HEK293 (cell line): Measurements from ENCODE around the gene CORO6.

Experiments used
- CTCF ChIA-PET: fragments of 350-600 bp; formaldehyde crosslinking; extraction: SDS; loops from one replicate; lab custom pipeline; 2021; ENCODE audit warnings: antibody characterized with exemption; lab: Yijun Ruan, JAX
- POLR2A ChIA-PET: fragments of 300-600 bp; formaldehyde crosslinking; extraction: SDS; loops from one replicate; lab custom pipeline; 2020; ENCODE audit warnings: antibody characterized with exemption, inconsistent platforms; lab: Yijun Ruan, JAX
- H3K27ac ChIP-seq: fragments of 200-500 bp; sonication (Bioruptor generic); 2 replicates; pipeline ENCODE4 v1.5.1; 2014; ENCODE audit warnings: low read depth, low read length, control low read depth, inconsistent platforms; ENCODE audit errors: extremely low read depth
- H3K36me3 ChIP-seq, 2 experiments: fragments of 200-500 bp in 1 of 2; sonication (Bioruptor generic) in 1 of 2; 1 replicate in 1 of 2; 2 replicates in 1 of 2; pipeline ENCODE4 v1.5.1; 2014 to 2017; ENCODE audit warnings: inconsistent platforms in 2 of 2, low read length in 2 of 2; ENCODE audit not compliant: control insufficient read depth in 2 of 2, insufficient read depth in 1 of 2
- H3K4me1 ChIP-seq: fragments of 200-500 bp; sonication (Bioruptor generic); 2 replicates; pipeline ENCODE4 v1.5.1; 2014; ENCODE audit warnings: mild to moderate bottlenecking, low read length, inconsistent platforms; ENCODE audit not compliant: control insufficient read depth, insufficient read depth
- H3K4me3 ChIP-seq: 2 replicates; pipeline ENCODE4 v1.5.1; 2011; ENCODE audit warnings: low read depth, mild to moderate bottlenecking, control low read depth, low read length, moderate library complexity
- H3K9me3 ChIP-seq: fragments of 200-500 bp; sonication (Bioruptor generic); 2 replicates; pipeline ENCODE4 v1.5.1; 2014; ENCODE audit warnings: low read depth, low read length, inconsistent platforms; ENCODE audit not compliant: control insufficient read depth, insufficient read depth
- CTCF ChIP-seq: fragments of 450-650 bp; formaldehyde crosslinking; IDR thresholded peaks from 2 replicates; pipeline ENCODE4 v1.5.1; 2016; ENCODE audit warnings: missing biosample characterization, missing genetic modification characterization
- ELK4 ChIP-seq: IDR thresholded peaks from 2 replicates; pipeline ENCODE4 v1.6.1; 2011; ENCODE audit warnings: mild to moderate bottlenecking, low read depth, low read length, borderline replicate concordance
- GFI1B ChIP-seq: fragments of 450-650 bp; formaldehyde crosslinking; IDR thresholded peaks from 2 replicates; pipeline ENCODE4 v1.5.1; 2016; ENCODE audit warnings: missing biosample characterization, missing genetic modification characterization
- GLIS1 ChIP-seq: fragments of 450-650 bp; formaldehyde crosslinking; IDR thresholded peaks from 2 replicates; pipeline ENCODE4 v1.5.1; 2016; ENCODE audit warnings: missing biosample characterization, missing genetic modification characterization
- KLF17 ChIP-seq: fragments of 450-650 bp; formaldehyde crosslinking; IDR thresholded peaks from 2 replicates; pipeline ENCODE4 v1.5.1; 2016; ENCODE audit warnings: missing biosample characterization, missing genetic modification characterization
- KLF7 ChIP-seq: fragments of 450-650 bp; formaldehyde crosslinking; IDR thresholded peaks from 2 replicates; pipeline ENCODE4 v1.5.1; 2016; ENCODE audit warnings: missing biosample characterization, missing genetic modification characterization, borderline replicate concordance
- SP2 ChIP-seq: fragments of 450-650 bp; formaldehyde crosslinking; IDR thresholded peaks from 2 replicates; pipeline ENCODE4 v1.5.1; 2016; ENCODE audit warnings: missing biosample characterization, missing genetic modification characterization
- ZBTB17 ChIP-seq: fragments of 450-650 bp; formaldehyde crosslinking; IDR thresholded peaks from 2 replicates; pipeline ENCODE4 v1.5.1; 2016; ENCODE audit warnings: missing biosample characterization, missing genetic modification characterization
- ZBTB20 ChIP-seq: fragments of 450-650 bp; formaldehyde crosslinking; IDR thresholded peaks from 2 replicates; pipeline ENCODE4 v1.5.1; 2016; ENCODE audit warnings: missing biosample characterization, missing genetic modification characterization
- ZBTB26 ChIP-seq: fragments of 450-650 bp; formaldehyde crosslinking; optimal IDR thresholded peaks from 2 replicates; pipeline ENCODE3; 2016; ENCODE audit warnings: missing biosample characterization, mild to moderate bottlenecking, missing genetic modification characterization
- ZBTB8A ChIP-seq: fragments of 450-650 bp; formaldehyde crosslinking; IDR thresholded peaks from 2 replicates; pipeline ENCODE4 v1.5.1; 2016; ENCODE audit warnings: missing biosample characterization, missing genetic modification characterization
- ZEB2 ChIP-seq: fragments of 450-650 bp; formaldehyde crosslinking; IDR thresholded peaks from 2 replicates; pipeline ENCODE4 v1.5.1; 2016; ENCODE audit warnings: missing biosample characterization, missing genetic modification characterization
- ZFHX2 ChIP-seq: fragments of 450-650 bp; formaldehyde crosslinking; conservative IDR thresholded peaks from 2 replicates; pipeline ENCODE4 v1.5.1; 2016; ENCODE audit warnings: missing biosample characterization, missing genetic modification characterization
- ZIC2 ChIP-seq: fragments of 450-650 bp; formaldehyde crosslinking; IDR thresholded peaks from 2 replicates; pipeline ENCODE4 v1.5.1; 2016; ENCODE audit warnings: missing biosample characterization, missing genetic modification characterization
- ZNF175 ChIP-seq: fragments of 450-650 bp; formaldehyde crosslinking; IDR thresholded peaks from 2 replicates; pipeline ENCODE4 v1.5.1; 2016; ENCODE audit warnings: missing biosample characterization, missing genetic modification characterization
- ZNF19 ChIP-seq: fragments of 450-650 bp; formaldehyde crosslinking; IDR thresholded peaks from 2 replicates; pipeline ENCODE4; 2016; ENCODE audit warnings: missing biosample characterization, missing genetic modification characterization, low read depth
- ZNF335 ChIP-seq: fragments of 450-650 bp; formaldehyde crosslinking; conservative IDR thresholded peaks from 2 replicates; pipeline ENCODE4 v1.5.1; 2016; ENCODE audit warnings: missing biosample characterization, missing genetic modification characterization
- ZNF391 ChIP-seq: fragments of 450-650 bp; formaldehyde crosslinking; IDR thresholded peaks from 2 replicates; pipeline ENCODE4 v1.5.1; 2016; ENCODE audit warnings: low read depth, missing biosample characterization, missing genetic modification characterization, borderline replicate concordance
- ZNF398 ChIP-seq: fragments of 450-650 bp; formaldehyde crosslinking; IDR thresholded peaks from 2 replicates; pipeline ENCODE4 v1.5.1; 2017; ENCODE audit warnings: missing biosample characterization, missing genetic modification characterization
- ZNF423 ChIP-seq: fragments of 450-650 bp; formaldehyde crosslinking; IDR thresholded peaks from 2 replicates; pipeline ENCODE4 v1.5.1; 2016; ENCODE audit warnings: missing biosample characterization, missing genetic modification characterization
- ZNF510 ChIP-seq: fragments of 450-650 bp; formaldehyde crosslinking; IDR thresholded peaks from 2 replicates; pipeline ENCODE4 v1.5.1; 2018; ENCODE audit warnings: mild to moderate bottlenecking, missing genetic modification characterization, missing biosample characterization; ENCODE audit not compliant: insufficient replicate concordance
- ZNF560 ChIP-seq: fragments of 450-650 bp; formaldehyde crosslinking; IDR thresholded peaks from 2 replicates; pipeline ENCODE4 v1.5.1; 2017; ENCODE audit warnings: missing biosample characterization, missing genetic modification characterization, borderline replicate concordance
- ZNF571 ChIP-seq: fragments of 450-650 bp; formaldehyde crosslinking; IDR thresholded peaks from 2 replicates; pipeline ENCODE4 v1.5.0; 2017; ENCODE audit warnings: missing biosample characterization, missing genetic modification characterization
- ZNF596 ChIP-seq: fragments of 450-650 bp; IDR thresholded peaks from 2 replicates; pipeline ENCODE4 v1.5.0; 2018; ENCODE audit warnings: missing biosample characterization, mild to moderate bottlenecking, missing genetic modification characterization, moderate library complexity
- ZNF747 ChIP-seq: fragments of 450-650 bp; formaldehyde crosslinking; IDR thresholded peaks from 2 replicates; pipeline ENCODE4 v1.5.1; 2016; ENCODE audit warnings: missing biosample characterization, missing genetic modification characterization
- ZNF76 ChIP-seq: fragments of 450-650 bp; formaldehyde crosslinking; IDR thresholded peaks from 2 replicates; pipeline ENCODE4; 2016; ENCODE audit warnings: low read depth, missing biosample characterization, missing genetic modification characterization, borderline replicate concordance
- ZXDB ChIP-seq: fragments of 450-650 bp; formaldehyde crosslinking; IDR thresholded peaks from 2 replicates; pipeline ENCODE4 v1.5.1; 2016; ENCODE audit warnings: missing biosample characterization, missing genetic modification characterization

CORO6 gene

GRCh38 chr17:29567554-29568330 lies 55.0 kb downstream of the CORO6 start:
- H3K27ac ChIP-seq = peak overlapping the region; percentile 87
- ChIA-PET POLR2A (interaction anchor here (0.6 to 4.6 kb wide), 12 partner anchors 8 to 364 kb away, joined by 3 to 28 read pairs (median 4); partner anchors contain the start of genes ANKRD13B, GIT1, NUFIP2 and TAOK1), CTCF (interaction anchor here (0.6 to 4.6 kb wide), 7 partner anchors 13 to 769 kb away, joined by 3 to 29 read pairs (median 9); partner anchors contain the start of gene ANKRD13B)
- H3K36me3 ChIP-seq = peaks cover 5 to 23% of the 10 kb centered on the region in 2 experiments
- peak overlapping the region; percentile 61 for H3K4me3 ChIP-seq
- H3K4me1 ChIP-seq = peaks cover 13% of the 10 kb centered on the region
- no peaks in the 10 kb centered on the region for H3K9me3 ChIP-seq
- no peak for TF ChIP-seq ZNF510 (tag by site-specific recombination)
- no peak for TF ChIP-seq ZNF175 (tag by site-specific recombination)
- peak; percentile 59; the same call in 1 of the 2 replicates for TF ChIP-seq ZBTB8A (tag by site-specific recombination)
- no peak for TF ChIP-seq ZNF571 (tag by site-specific recombination)
- TF ChIP-seq ZNF596 (tag by site-specific recombination) = no peak
- TF ChIP-seq ZIC2 (tag by site-specific recombination) = peak; percentile 90
- TF ChIP-seq ZNF423 (tag by site-specific recombination) = peak; percentile 63
- peak; percentile 16; the same call in 1 of the 2 replicates for TF ChIP-seq ZXDB (tag by site-specific recombination)
- TF ChIP-seq ZNF747 (tag by site-specific recombination) = no peak
- 0 out of 2 replicates have a peak, but pooled peaks have one; percentile 2 for TF ChIP-seq ZFHX2 (tag by site-specific recombination)
- TF ChIP-seq ZBTB20 (tag by site-specific recombination) = peak; percentile 82
- peak; percentile 25; the same call in 1 of the 2 replicates for TF ChIP-seq ZEB2 (tag by site-specific recombination)
- no peak for TF ChIP-seq ZNF560 (tag by site-specific recombination)
- TF ChIP-seq ELK4 = no peak
- 0 out of 2 replicates have a peak, but pooled peaks have one; percentile 41 for TF ChIP-seq KLF7 (tag by site-specific recombination)
- TF ChIP-seq GLIS1 (tag by site-specific recombination) = peak; percentile 85
- TF ChIP-seq CTCF (tag by site-specific recombination) = peak; percentile 90
- TF ChIP-seq ZNF76 (tag by site-specific recombination) = peak; percentile 22; the same call in 1 of the 2 replicates
- peak; percentile 90 for TF ChIP-seq ZNF398 (tag by site-specific recombination)
- TF ChIP-seq KLF17 = no peak; the same call in 1 of the 2 replicates
- TF ChIP-seq ZNF19 (tag by site-specific recombination) = no peak
- TF ChIP-seq SP2 (tag by site-specific recombination) = peak; percentile 82
- peak; percentile 58 for TF ChIP-seq ZBTB26 (tag by site-specific recombination)
- peak; percentile 90 for TF ChIP-seq ZNF335 (tag by site-specific recombination)
- TF ChIP-seq ZNF391 (tag by site-specific recombination) = 0 out of 2 replicates have a peak, but pooled peaks have one; percentile 26
- TF ChIP-seq ZBTB17 (tag by site-specific recombination) = peak; percentile 30
- no peak; the same call in 1 of the 2 replicates for TF ChIP-seq GFI1B (tag by site-specific recombination)
